ENCODE results near the gene FBXL17.

The FBXL17 gene

DNA sequence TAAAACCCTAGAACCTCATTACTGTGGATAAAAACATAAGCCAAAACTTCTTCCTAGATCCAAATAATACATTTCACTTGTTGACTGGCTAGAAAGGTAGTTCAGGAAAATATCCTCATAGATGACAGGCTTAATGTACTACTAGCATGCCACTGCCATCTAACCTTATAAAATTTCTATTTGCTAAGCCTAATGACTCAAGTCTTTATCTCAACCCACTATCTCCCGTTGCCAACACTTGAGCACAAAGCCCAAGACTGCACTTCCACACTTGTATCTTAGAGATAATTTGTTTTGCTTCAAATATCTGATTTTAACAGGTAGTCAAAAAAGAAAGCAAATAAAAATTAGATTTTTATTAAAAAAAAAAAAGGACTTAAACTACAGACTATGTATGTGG is 42.7 kb downstream of the FBXL17 start:
- H3K18ac ChIP-seq (ENCODE audit: low read length), result no peak overlapping the region
- H3K9ac ChIP-seq (ENCODE audit: low read depth, low read length, poor library complexity), result no peak overlapping the region
- H4K91ac ChIP-seq (ENCODE audit: low read depth, low read length, poor library complexity), result no peak overlapping the region
- no peaks in the 10 kb centered on the region for H3K9me3 ChIP-seq (replicated peaks in 1 of 2; ENCODE audit: control insufficient read depth in 2 of 2, insufficient read depth in 1 of 2, low read depth in 1 of 2, low read length in 2 of 2)
- no peaks in the 10 kb centered on the region for H3K36me3 ChIP-seq (replicated peaks in 1 of 2; ENCODE audit: control insufficient read depth in 2 of 2, insufficient read depth in 2 of 2, low read length in 2 of 2)
- no peaks in the 10 kb centered on the region for H3K4me1 ChIP-seq (ENCODE audit: control insufficient read depth in 2 of 2, insufficient read depth in 1 of 2, low read depth in 1 of 2, low read length in 2 of 2)
- no peak overlapping the region for H3K27ac ChIP-seq (replicated peaks; ENCODE audit: low read length)
- no peak overlapping the region for H2BK12ac ChIP-seq (ENCODE audit: low read length)
- no peak overlapping the region for H3K4ac ChIP-seq (ENCODE audit: low read length)
- no peak overlapping the region for H3K23ac ChIP-seq (ENCODE audit: low read depth, low read length, poor library complexity)
- no peak overlapping the region for H3K4me3 ChIP-seq (ENCODE audit: low read length in 2 of 2)
- no peak overlapping the region for H2BK5ac ChIP-seq (ENCODE audit: low read length)
- no peak overlapping the region for H2AFZ ChIP-seq (ENCODE audit: low read length)
- H3K14ac ChIP-seq (ENCODE audit: low read length), result no peak overlapping the region
- H3K79me1 ChIP-seq (ENCODE audit: low read depth, low read length), result no peaks in the 10 kb centered on the region
- WGBS, 2 donors (ENCODE audit: extremely low coverage in 2 of 2, insufficient read length in 2 of 2, insufficient replicate concordance in 1 of 2), result no CpG with 5 or more reads among the region's 1 CpG
- no peak overlapping the region for H2AK5ac ChIP-seq (ENCODE audit: low read depth, low read length)
- no peaks in the 10 kb centered on the region for H3K27me3 ChIP-seq (ENCODE audit: control insufficient read depth in 3 of 3, insufficient read depth in 3 of 3, low read depth in 1 of 3, low read length in 3 of 3)
- DNase-seq (ENCODE audit: low spot score), result no peak
- H4K8ac ChIP-seq (ENCODE audit: low read depth, low read length), result no peak overlapping the region
- no peak overlapping the region for H2BK15ac ChIP-seq (ENCODE audit: low read length)
- no peak overlapping the region for H3K4me2 ChIP-seq (ENCODE audit: insufficient read depth, low read length, poor library complexity, severe bottlenecking)
- H2BK120ac ChIP-seq (ENCODE audit: low read depth, low read length), result no peak overlapping the region

DNA sequence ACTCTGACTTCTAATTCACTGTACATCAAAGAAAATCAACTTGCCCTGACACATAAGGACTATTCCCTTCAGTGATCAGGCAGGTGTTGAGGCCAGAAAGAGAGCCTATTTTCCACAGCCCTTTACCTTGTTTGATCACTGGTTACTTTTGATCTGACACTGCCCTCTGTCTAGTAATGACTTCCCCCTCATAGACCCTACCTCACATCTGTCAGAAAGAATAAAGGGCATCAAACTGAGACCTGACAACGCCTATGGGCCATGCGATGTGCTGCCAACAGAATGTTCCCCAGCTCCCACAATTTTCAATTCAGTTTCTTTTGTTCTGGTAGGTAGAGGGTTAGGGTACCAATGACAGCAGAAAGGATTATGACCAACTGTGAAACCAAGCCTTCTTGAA is 47.7 kb downstream of the FBXL17 start:
- Histone ChIP-seq H3K14ac (ENCODE audit: low read length) (no peak overlapping the region), H3K23ac (ENCODE audit: low read depth, low read length, poor library complexity) (no peak overlapping the region), H3K9me3 (replicated peaks in 1 of 2; ENCODE audit: control insufficient read depth in 2 of 2, insufficient read depth in 1 of 2, low read depth in 1 of 2, low read length in 2 of 2) (no peaks in the 10 kb centered on the region), H2BK120ac (ENCODE audit: low read depth, low read length) (no peak overlapping the region), H2AK5ac (ENCODE audit: low read depth, low read length) (no peak overlapping the region), H4K91ac (ENCODE audit: low read depth, low read length, poor library complexity) (no peak overlapping the region), H3K4ac (ENCODE audit: low read length) (no peak overlapping the region), H2BK15ac (ENCODE audit: low read length) (no peak overlapping the region), H3K4me1 (ENCODE audit: control insufficient read depth in 2 of 2, insufficient read depth in 1 of 2, low read depth in 1 of 2, low read length in 2 of 2) (no peaks in the 10 kb centered on the region), H2BK12ac (ENCODE audit: low read length) (no peak overlapping the region), H3K79me1 (ENCODE audit: low read depth, low read length) (no peaks in the 10 kb centered on the region), H2BK5ac (ENCODE audit: low read length) (no peak overlapping the region), H4K8ac (ENCODE audit: low read depth, low read length) (no peak overlapping the region), H3K9ac (ENCODE audit: low read depth, low read length, poor library complexity) (no peak overlapping the region), H3K27ac (replicated peaks; ENCODE audit: low read length) (no peak overlapping the region), H3K4me3 (ENCODE audit: low read length in 2 of 2) (no peak overlapping the region), H3K18ac (ENCODE audit: low read length) (no peak overlapping the region), H3K27me3 (ENCODE audit: control insufficient read depth in 3 of 3, insufficient read depth in 3 of 3, low read depth in 1 of 3, low read length in 3 of 3) (no peaks in the 10 kb centered on the region), H3K4me2 (ENCODE audit: insufficient read depth, low read length, poor library complexity, severe bottlenecking) (no peak overlapping the region), H3K36me3 (replicated peaks in 1 of 2; ENCODE audit: control insufficient read depth in 2 of 2, insufficient read depth in 2 of 2, low read length in 2 of 2) (no peaks in the 10 kb centered on the region), H2AFZ (ENCODE audit: low read length) (no peak overlapping the region)
- no peak for DNase-seq (ENCODE audit: low spot score)
- WGBS, 2 donors (ENCODE audit: extremely low coverage in 2 of 2, insufficient read length in 2 of 2, insufficient replicate concordance in 1 of 2), result no CpG with 5 or more reads among the region's 2 CpGs

GRCh38 chr5:108326982-108327381 is 54.9 kb downstream of the FBXL17 start:
- Histone ChIP-seq H4K91ac (ENCODE audit: low read depth, low read length, poor library complexity) (no peak overlapping the region), H2AK5ac (ENCODE audit: low read depth, low read length) (no peak overlapping the region), H2BK15ac (ENCODE audit: low read length) (no peak overlapping the region), H3K79me1 (ENCODE audit: low read depth, low read length) (no peaks in the 10 kb centered on the region), H3K4me2 (ENCODE audit: insufficient read depth, low read length, poor library complexity, severe bottlenecking) (no peak overlapping the region), H3K27ac (replicated peaks; ENCODE audit: low read length) (no peak overlapping the region), H3K36me3 (replicated peaks in 1 of 2; ENCODE audit: control insufficient read depth in 2 of 2, insufficient read depth in 2 of 2, low read length in 2 of 2) (no peaks in the 10 kb centered on the region), H3K9ac (ENCODE audit: low read depth, low read length, poor library complexity) (no peak overlapping the region), H3K23ac (ENCODE audit: low read depth, low read length, poor library complexity) (no peak overlapping the region), H3K27me3 (ENCODE audit: control insufficient read depth in 3 of 3, insufficient read depth in 3 of 3, low read depth in 1 of 3, low read length in 3 of 3) (no peaks in the 10 kb centered on the region), H2BK5ac (ENCODE audit: low read length) (no peak overlapping the region), H3K14ac (ENCODE audit: low read length) (no peak overlapping the region), H3K9me3 (replicated peaks in 1 of 2; ENCODE audit: control insufficient read depth in 2 of 2, insufficient read depth in 1 of 2, low read depth in 1 of 2, low read length in 2 of 2) (no peaks in the 10 kb centered on the region), H3K4ac (ENCODE audit: low read length) (no peak overlapping the region), H2BK12ac (ENCODE audit: low read length) (no peak overlapping the region), H2AFZ (ENCODE audit: low read length) (no peak overlapping the region), H3K4me1 (ENCODE audit: control insufficient read depth in 2 of 2, insufficient read depth in 1 of 2, low read depth in 1 of 2, low read length in 2 of 2) (no peaks in the 10 kb centered on the region), H3K4me3 (ENCODE audit: low read length in 2 of 2) (no peak overlapping the region), H2BK120ac (ENCODE audit: low read depth, low read length) (no peak overlapping the region), H4K8ac (ENCODE audit: low read depth, low read length) (no peak overlapping the region), H3K18ac (ENCODE audit: low read length) (no peak overlapping the region)
- DNase-seq (ENCODE audit: low spot score), result no peak

DNA sequence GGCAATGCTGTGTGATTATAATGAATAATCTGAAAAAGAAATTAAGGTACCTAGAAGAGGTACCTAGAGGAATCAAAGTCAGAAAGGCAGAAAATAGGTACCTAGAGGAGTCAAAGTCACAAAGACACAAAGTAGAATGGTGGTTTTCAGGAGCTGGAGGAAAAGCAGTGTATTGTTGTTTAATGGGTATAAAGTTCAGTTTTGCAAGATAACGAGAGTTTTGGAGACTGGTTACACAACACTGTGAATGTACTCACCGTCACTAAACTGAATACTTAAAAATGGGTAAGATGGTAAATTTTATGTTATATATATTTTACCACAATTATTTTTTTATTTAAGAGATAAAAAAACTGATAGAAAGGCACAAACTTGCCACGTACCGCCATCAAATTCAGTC is 57.0 kb downstream of the FBXL17 start:
- no CpG with 5 or more reads among the region's 4 CpGs for WGBS, 2 donors (ENCODE audit: extremely low coverage in 2 of 2, insufficient read length in 2 of 2, insufficient replicate concordance in 1 of 2)
- Histone ChIP-seq H2BK5ac (ENCODE audit: low read length) (no peak overlapping the region), H3K4me1 (ENCODE audit: control insufficient read depth in 2 of 2, insufficient read depth in 1 of 2, low read depth in 1 of 2, low read length in 2 of 2) (no peaks in the 10 kb centered on the region), H3K4me2 (ENCODE audit: insufficient read depth, low read length, poor library complexity, severe bottlenecking) (no peak overlapping the region), H3K79me1 (ENCODE audit: low read depth, low read length) (no peaks in the 10 kb centered on the region), H3K9ac (ENCODE audit: low read depth, low read length, poor library complexity) (no peak overlapping the region), H2BK120ac (ENCODE audit: low read depth, low read length) (no peak overlapping the region), H3K18ac (ENCODE audit: low read length) (no peak overlapping the region), H4K91ac (ENCODE audit: low read depth, low read length, poor library complexity) (no peak overlapping the region), H2BK12ac (ENCODE audit: low read length) (no peak overlapping the region), H3K14ac (ENCODE audit: low read length) (no peak overlapping the region), H3K36me3 (replicated peaks in 1 of 2; ENCODE audit: control insufficient read depth in 2 of 2, insufficient read depth in 2 of 2, low read length in 2 of 2) (no peaks in the 10 kb centered on the region), H4K8ac (ENCODE audit: low read depth, low read length) (no peak overlapping the region), H3K23ac (ENCODE audit: low read depth, low read length, poor library complexity) (no peak overlapping the region), H3K27me3 (ENCODE audit: control insufficient read depth in 3 of 3, insufficient read depth in 3 of 3, low read depth in 1 of 3, low read length in 3 of 3) (no peaks in the 10 kb centered on the region), H3K4me3 (ENCODE audit: low read length in 2 of 2) (no peak overlapping the region), H2BK15ac (ENCODE audit: low read length) (no peak overlapping the region), H3K27ac (replicated peaks; ENCODE audit: low read length) (no peak overlapping the region), H3K9me3 (replicated peaks in 1 of 2; ENCODE audit: control insufficient read depth in 2 of 2, insufficient read depth in 1 of 2, low read depth in 1 of 2, low read length in 2 of 2) (no peaks in the 10 kb centered on the region), H2AK5ac (ENCODE audit: low read depth, low read length) (no peak overlapping the region), H2AFZ (ENCODE audit: low read length) (no peak overlapping the region), H3K4ac (ENCODE audit: low read length) (no peak overlapping the region)
- DNase-seq (ENCODE audit: low spot score), result no peak
